K562 (cell line): ENCODE measurements around the gene CDCA4. TPM values are rescaled to one million over a fixed set of nuclear protein-coding genes. Genes with fewer than 3 reads are reported as not detected.

ENCODE experiments used
- FOS ChIP-seq: IDR thresholded peaks from 3 replicates; pipeline ENCODE4 v1.6.1; 2011; ENCODE audit not compliant: insufficient read length; ENCODE audit errors: extremely low read depth
- MTA2 ChIP-seq: fragments of 450-650 bp; IDR thresholded peaks from 2 replicates; pipeline ENCODE4 v1.6.1; 2016; ENCODE audit warnings: low read depth
- RBM25 ChIP-seq: fragments of 200-400 bp; formaldehyde crosslinking; IDR thresholded peaks from 2 replicates; pipeline ENCODE4 v1.6.1; 2018; ENCODE audit warnings: low read length, low read depth, moderate library complexity; ENCODE audit not compliant: severe bottlenecking
- RHOXF2B ChIP-seq: fragments of 250-450 bp; sonication (Bioruptor Pico); conservative IDR thresholded peaks from 2 replicates; pipeline ENCODE4 v1.5.1; 2021
- STAT5B ChIP-seq: fragments of 250-450 bp; sonication (Bioruptor Pico); IDR thresholded peaks from 2 replicates; pipeline ENCODE4 v1.8.0; 2021; ENCODE audit warnings: mild to moderate bottlenecking, inconsistent platforms
- TCF3 ChIP-seq: sonication (generic); formaldehyde crosslinking; IDR thresholded peaks from 2 replicates; pipeline ENCODE4 v1.4.0; 2020; ENCODE audit warnings: mild to moderate bottlenecking, missing genetic modification reagents
- ZNF3 ChIP-seq: fragments of 250-450 bp; sonication (Bioruptor Pico); IDR thresholded peaks from 2 replicates; pipeline ENCODE4 v1.5.0; 2021; ENCODE audit warnings: mild to moderate bottlenecking, moderate library complexity
- polyA plus RNA-seq, 8 experiments: library from polyadenylated mRNA; depleted of rRNA in 4 of 8; stranded (reverse) in 5 of 8; unstranded in 3 of 8; fragments of >200 nt; fragmentation: Nextera tagmentation in 2 of 8; fragmentation: Illumina TruSeq in 1 of 8; extraction: Ambion mirVana in 2 of 8; extraction: Trizol in 1 of 8; gene quantifications; 2 replicates each; pipeline versions ENCODE4 v1.2.1 to v1.2.3, GENCODE V29; 2011 to 2014; ENCODE audit warnings: inconsistent platforms in 1 of 8, missing spikeins in 1 of 8
- total RNA-seq, 7 experiments: library from RNA; depleted of rRNA in 6 of 7; stranded (reverse); fragments of >200 nt in 6 of 7; fragmentation: Illumina TruSeq in 2 of 7; extraction: Trizol in 2 of 7; gene quantifications; 2 replicates each; pipeline versions ENCODE4 v1.2.1 to v1.2.3, GENCODE V29; 2011 to 2021; ENCODE audit warnings: low replicate concordance in 1 of 7
- TF ChIP-seq, protein P1 (sequence below): IDR thresholded peaks from 2 replicates; pipeline ENCODE4 v1.6.1; 2014; ENCODE audit warnings: antibody characterized with exemption
- TF ChIP-seq, protein P2 (sequence below): fragments of 200-600 bp; sonication (generic); IDR thresholded peaks from one replicate; pipeline ENCODE4 v1.6.1; 2012; ENCODE audit warnings: mild to moderate bottlenecking, low read depth, low read length, inconsistent platforms
- TF ChIP-seq, protein P3 (sequence below): sonication (generic); formaldehyde crosslinking; IDR thresholded peaks from 2 replicates; pipeline ENCODE4 v1.8.0; 2022; ENCODE audit warnings: mild to moderate bottlenecking, missing genetic modification reagents

The CDCA4 gene
- total and polyA plus RNA-seq, 9 of the 15 experiments (the other 6 are each of a cell fraction or from before 2014, with no cell fraction given), result 6.6 to 44.2 (median 23.0) TPM

DNA sequence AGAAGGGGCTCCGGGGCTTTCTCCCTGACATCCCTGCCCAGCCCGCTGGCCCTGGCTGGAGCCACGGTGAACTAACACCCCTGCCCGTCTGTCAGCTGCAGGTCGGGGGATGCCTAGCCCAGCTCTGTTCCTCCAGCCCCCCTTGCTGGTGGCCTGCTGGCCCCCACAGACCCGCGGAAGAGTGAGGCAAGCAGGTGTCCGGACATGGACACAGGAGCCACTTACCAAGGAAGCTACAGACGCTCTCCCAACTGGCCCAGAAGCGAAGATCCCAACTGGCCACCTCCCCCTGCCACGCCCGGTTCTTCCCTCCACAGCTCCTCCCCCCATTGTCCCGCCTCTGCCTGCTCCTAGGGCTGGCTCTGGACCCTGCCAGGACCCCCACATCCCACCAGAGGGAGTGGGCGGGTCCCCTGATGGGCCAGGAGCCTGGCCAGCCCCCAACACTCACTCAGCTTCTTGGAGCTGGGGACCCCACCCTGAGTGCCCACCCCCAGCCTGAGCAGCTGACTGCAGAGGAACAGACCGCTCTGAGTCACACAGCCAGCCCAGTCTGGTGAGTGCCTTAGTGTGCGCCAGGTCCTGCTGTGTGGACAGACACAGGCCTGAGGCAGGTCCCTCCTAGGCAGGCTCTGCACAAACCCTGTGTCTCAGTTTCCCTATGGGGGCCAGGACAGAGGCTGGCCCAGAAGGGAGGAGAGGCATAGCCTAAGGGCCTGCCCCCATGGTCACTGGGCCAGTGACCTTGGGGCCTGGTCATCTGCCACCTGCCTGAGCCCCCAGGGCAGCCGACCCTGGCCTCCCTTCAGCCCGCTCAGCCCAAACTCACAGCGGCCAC, 50.4 kb downstream of the CDCA4 start (continued):
- TF ChIP-seq, protein P1, sequence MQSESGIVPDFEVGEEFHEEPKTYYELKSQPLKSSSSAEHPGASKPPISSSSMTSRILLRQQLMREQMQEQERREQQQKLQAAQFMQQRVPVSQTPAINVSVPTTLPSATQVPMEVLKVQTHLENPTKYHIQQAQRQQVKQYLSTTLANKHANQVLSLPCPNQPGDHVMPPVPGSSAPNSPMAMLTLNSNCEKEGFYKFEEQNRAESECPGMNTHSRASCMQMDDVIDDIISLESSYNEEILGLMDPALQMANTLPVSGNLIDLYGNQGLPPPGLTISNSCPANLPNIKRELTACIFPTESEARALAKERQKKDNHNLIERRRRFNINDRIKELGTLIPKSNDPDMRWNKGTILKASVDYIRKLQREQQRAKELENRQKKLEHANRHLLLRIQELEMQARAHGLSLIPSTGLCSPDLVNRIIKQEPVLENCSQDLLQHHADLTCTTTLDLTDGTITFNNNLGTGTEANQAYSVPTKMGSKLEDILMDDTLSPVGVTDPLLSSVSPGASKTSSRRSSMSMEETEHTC, result no peak
- TF ChIP-seq RBM25 (no peak), FOS (no peak), STAT5B (CRISPR knock-in tag) (no peak), TCF3 (CRISPR knock-in tag) (no peak), MTA2 (no peak), ZNF3 (CRISPR knock-in tag) (no peak), RHOXF2B (CRISPR knock-in tag) (no peak)
- TF ChIP-seq, protein P2, sequence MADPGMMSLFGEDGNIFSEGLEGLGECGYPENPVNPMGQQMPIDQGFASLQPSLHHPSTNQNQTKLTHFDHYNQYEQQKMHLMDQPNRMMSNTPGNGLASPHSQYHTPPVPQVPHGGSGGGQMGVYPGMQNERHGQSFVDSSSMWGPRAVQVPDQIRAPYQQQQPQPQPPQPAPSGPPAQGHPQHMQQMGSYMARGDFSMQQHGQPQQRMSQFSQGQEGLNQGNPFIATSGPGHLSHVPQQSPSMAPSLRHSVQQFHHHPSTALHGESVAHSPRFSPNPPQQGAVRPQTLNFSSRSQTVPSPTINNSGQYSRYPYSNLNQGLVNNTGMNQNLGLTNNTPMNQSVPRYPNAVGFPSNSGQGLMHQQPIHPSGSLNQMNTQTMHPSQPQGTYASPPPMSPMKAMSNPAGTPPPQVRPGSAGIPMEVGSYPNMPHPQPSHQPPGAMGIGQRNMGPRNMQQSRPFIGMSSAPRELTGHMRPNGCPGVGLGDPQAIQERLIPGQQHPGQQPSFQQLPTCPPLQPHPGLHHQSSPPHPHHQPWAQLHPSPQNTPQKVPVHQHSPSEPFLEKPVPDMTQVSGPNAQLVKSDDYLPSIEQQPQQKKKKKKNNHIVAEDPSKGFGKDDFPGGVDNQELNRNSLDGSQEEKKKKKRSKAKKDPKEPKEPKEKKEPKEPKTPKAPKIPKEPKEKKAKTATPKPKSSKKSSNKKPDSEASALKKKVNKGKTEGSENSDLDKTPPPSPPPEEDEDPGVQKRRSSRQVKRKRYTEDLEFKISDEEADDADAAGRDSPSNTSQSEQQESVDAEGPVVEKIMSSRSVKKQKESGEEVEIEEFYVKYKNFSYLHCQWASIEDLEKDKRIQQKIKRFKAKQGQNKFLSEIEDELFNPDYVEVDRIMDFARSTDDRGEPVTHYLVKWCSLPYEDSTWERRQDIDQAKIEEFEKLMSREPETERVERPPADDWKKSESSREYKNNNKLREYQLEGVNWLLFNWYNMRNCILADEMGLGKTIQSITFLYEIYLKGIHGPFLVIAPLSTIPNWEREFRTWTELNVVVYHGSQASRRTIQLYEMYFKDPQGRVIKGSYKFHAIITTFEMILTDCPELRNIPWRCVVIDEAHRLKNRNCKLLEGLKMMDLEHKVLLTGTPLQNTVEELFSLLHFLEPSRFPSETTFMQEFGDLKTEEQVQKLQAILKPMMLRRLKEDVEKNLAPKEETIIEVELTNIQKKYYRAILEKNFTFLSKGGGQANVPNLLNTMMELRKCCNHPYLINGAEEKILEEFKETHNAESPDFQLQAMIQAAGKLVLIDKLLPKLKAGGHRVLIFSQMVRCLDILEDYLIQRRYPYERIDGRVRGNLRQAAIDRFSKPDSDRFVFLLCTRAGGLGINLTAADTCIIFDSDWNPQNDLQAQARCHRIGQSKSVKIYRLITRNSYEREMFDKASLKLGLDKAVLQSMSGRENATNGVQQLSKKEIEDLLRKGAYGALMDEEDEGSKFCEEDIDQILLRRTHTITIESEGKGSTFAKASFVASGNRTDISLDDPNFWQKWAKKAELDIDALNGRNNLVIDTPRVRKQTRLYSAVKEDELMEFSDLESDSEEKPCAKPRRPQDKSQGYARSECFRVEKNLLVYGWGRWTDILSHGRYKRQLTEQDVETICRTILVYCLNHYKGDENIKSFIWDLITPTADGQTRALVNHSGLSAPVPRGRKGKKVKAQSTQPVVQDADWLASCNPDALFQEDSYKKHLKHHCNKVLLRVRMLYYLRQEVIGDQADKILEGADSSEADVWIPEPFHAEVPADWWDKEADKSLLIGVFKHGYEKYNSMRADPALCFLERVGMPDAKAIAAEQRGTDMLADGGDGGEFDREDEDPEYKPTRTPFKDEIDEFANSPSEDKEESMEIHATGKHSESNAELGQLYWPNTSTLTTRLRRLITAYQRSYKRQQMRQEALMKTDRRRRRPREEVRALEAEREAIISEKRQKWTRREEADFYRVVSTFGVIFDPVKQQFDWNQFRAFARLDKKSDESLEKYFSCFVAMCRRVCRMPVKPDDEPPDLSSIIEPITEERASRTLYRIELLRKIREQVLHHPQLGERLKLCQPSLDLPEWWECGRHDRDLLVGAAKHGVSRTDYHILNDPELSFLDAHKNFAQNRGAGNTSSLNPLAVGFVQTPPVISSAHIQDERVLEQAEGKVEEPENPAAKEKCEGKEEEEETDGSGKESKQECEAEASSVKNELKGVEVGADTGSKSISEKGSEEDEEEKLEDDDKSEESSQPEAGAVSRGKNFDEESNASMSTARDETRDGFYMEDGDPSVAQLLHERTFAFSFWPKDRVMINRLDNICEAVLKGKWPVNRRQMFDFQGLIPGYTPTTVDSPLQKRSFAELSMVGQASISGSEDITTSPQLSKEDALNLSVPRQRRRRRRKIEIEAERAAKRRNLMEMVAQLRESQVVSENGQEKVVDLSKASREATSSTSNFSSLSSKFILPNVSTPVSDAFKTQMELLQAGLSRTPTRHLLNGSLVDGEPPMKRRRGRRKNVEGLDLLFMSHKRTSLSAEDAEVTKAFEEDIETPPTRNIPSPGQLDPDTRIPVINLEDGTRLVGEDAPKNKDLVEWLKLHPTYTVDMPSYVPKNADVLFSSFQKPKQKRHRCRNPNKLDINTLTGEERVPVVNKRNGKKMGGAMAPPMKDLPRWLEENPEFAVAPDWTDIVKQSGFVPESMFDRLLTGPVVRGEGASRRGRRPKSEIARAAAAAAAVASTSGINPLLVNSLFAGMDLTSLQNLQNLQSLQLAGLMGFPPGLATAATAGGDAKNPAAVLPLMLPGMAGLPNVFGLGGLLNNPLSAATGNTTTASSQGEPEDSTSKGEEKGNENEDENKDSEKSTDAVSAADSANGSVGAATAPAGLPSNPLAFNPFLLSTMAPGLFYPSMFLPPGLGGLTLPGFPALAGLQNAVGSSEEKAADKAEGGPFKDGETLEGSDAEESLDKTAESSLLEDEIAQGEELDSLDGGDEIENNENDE, result no peak
- TF ChIP-seq, protein P3, sequence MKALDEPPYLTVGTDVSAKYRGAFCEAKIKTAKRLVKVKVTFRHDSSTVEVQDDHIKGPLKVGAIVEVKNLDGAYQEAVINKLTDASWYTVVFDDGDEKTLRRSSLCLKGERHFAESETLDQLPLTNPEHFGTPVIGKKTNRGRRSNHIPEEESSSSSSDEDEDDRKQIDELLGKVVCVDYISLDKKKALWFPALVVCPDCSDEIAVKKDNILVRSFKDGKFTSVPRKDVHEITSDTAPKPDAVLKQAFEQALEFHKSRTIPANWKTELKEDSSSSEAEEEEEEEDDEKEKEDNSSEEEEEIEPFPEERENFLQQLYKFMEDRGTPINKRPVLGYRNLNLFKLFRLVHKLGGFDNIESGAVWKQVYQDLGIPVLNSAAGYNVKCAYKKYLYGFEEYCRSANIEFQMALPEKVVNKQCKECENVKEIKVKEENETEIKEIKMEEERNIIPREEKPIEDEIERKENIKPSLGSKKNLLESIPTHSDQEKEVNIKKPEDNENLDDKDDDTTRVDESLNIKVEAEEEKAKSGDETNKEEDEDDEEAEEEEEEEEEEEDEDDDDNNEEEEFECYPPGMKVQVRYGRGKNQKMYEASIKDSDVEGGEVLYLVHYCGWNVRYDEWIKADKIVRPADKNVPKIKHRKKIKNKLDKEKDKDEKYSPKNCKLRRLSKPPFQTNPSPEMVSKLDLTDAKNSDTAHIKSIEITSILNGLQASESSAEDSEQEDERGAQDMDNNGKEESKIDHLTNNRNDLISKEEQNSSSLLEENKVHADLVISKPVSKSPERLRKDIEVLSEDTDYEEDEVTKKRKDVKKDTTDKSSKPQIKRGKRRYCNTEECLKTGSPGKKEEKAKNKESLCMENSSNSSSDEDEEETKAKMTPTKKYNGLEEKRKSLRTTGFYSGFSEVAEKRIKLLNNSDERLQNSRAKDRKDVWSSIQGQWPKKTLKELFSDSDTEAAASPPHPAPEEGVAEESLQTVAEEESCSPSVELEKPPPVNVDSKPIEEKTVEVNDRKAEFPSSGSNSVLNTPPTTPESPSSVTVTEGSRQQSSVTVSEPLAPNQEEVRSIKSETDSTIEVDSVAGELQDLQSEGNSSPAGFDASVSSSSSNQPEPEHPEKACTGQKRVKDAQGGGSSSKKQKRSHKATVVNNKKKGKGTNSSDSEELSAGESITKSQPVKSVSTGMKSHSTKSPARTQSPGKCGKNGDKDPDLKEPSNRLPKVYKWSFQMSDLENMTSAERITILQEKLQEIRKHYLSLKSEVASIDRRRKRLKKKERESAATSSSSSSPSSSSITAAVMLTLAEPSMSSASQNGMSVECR (CRISPR knock-in tag), result no peak
